Measurements from ENCODE around the gene POLR2M.

POLR2M gene

GRCh38 chr15:57761562-57761961 is 55.0 kb downstream of the POLR2M start:
- Histone ChIP-seq H3K36me3 (ENCODE audit: insufficient read depth, low read length) (no peaks in the 10 kb centered on the region), H3K4me3 (ENCODE audit: low read length, poor library complexity, severe bottlenecking) (no peak overlapping the region), H3K4me1 (ENCODE audit: insufficient read depth, low read length, poor library complexity, severe bottlenecking) (no peaks in the 10 kb centered on the region), H3F3A (ENCODE audit: low read depth) (no peaks in the 10 kb centered on the region), H3K9me3 (ENCODE audit: insufficient read depth, low read depth, low read length) (no peaks in the 10 kb centered on the region), H2AFZ (ENCODE audit: low read length) (no peak overlapping the region), H3K27me3 (ENCODE audit: insufficient read depth, low read length, poor library complexity, severe bottlenecking) (peaks cover 99% of the 10 kb centered on the region), H3K79me2 (ENCODE audit: insufficient read depth, low read length) (no peaks in the 10 kb centered on the region), H3K9me2 (replicated peaks; ENCODE audit: low read depth, low read length) (no peaks in the 10 kb centered on the region), H3K9ac (ENCODE audit: low read depth, low read length, poor library complexity, severe bottlenecking) (no peak overlapping the region), H3K4me2 (ENCODE audit: low read depth, low read length, poor library complexity, severe bottlenecking) (no peak overlapping the region), H4K20me1 (ENCODE audit: insufficient read depth, low read length, poor library complexity, severe bottlenecking) (no peaks in the 10 kb centered on the region)
- TF ChIP-seq EZH2phosphoT487 (IDR thresholded peaks at IDR 0.05; ENCODE audit: borderline replicate concordance) (no peak), CTCF (conservative IDR thresholded peaks at IDR 0.05; ENCODE audit: low read length) (no peak)

GRCh38 chr15:57762302-57762701 is 55.8 kb downstream of the POLR2M start:
- TF ChIP-seq EZH2phosphoT487 (IDR thresholded peaks at IDR 0.05; ENCODE audit: borderline replicate concordance): no peak
- TF ChIP-seq CTCF (conservative IDR thresholded peaks at IDR 0.05; ENCODE audit: low read length): peak; percentile 41
- H3K9me2 ChIP-seq (replicated peaks; ENCODE audit: low read depth, low read length): no peaks in the 10 kb centered on the region
- peaks cover 99% of the 10 kb centered on the region for H3K27me3 ChIP-seq (ENCODE audit: insufficient read depth, low read length, poor library complexity, severe bottlenecking)
- no peaks in the 10 kb centered on the region for H3K79me2 ChIP-seq (ENCODE audit: insufficient read depth, low read length)
- H3K9me3 ChIP-seq (ENCODE audit: insufficient read depth, low read depth, low read length): no peaks in the 10 kb centered on the region
- H3K4me3 ChIP-seq (ENCODE audit: low read length, poor library complexity, severe bottlenecking): no peak overlapping the region
- H3K4me2 ChIP-seq (ENCODE audit: low read depth, low read length, poor library complexity, severe bottlenecking): no peak overlapping the region
- H3K9ac ChIP-seq (ENCODE audit: low read depth, low read length, poor library complexity, severe bottlenecking): no peak overlapping the region
- H3K4me1 ChIP-seq (ENCODE audit: insufficient read depth, low read length, poor library complexity, severe bottlenecking): peaks cover 4% of the 10 kb centered on the region
- H3K36me3 ChIP-seq (ENCODE audit: insufficient read depth, low read length): no peaks in the 10 kb centered on the region
- no peaks in the 10 kb centered on the region for H4K20me1 ChIP-seq (ENCODE audit: insufficient read depth, low read length, poor library complexity, severe bottlenecking)
- H3F3A ChIP-seq (ENCODE audit: low read depth): no peaks in the 10 kb centered on the region
- no peak overlapping the region for H2AFZ ChIP-seq (ENCODE audit: low read length)

GRCh38 chr15:57763176-57763964 is 56.9 kb downstream of the POLR2M start:
- Histone ChIP-seq H4K20me1 (ENCODE audit: insufficient read depth, low read length, poor library complexity, severe bottlenecking) (no peaks in the 10 kb centered on the region), H3F3A (ENCODE audit: low read depth) (no peaks in the 10 kb centered on the region), H3K79me2 (ENCODE audit: insufficient read depth, low read length) (no peaks in the 10 kb centered on the region), H3K9ac (ENCODE audit: low read depth, low read length, poor library complexity, severe bottlenecking) (no peak overlapping the region), H3K4me2 (ENCODE audit: low read depth, low read length, poor library complexity, severe bottlenecking) (no peak overlapping the region), H3K4me3 (ENCODE audit: low read length, poor library complexity, severe bottlenecking) (no peak overlapping the region), H2AFZ (ENCODE audit: low read length) (no peak overlapping the region), H3K4me1 (ENCODE audit: insufficient read depth, low read length, poor library complexity, severe bottlenecking) (peaks cover 13% of the 10 kb centered on the region), H3K9me3 (ENCODE audit: insufficient read depth, low read depth, low read length) (no peaks in the 10 kb centered on the region), H3K36me3 (ENCODE audit: insufficient read depth, low read length) (no peaks in the 10 kb centered on the region), H3K27me3 (ENCODE audit: insufficient read depth, low read length, poor library complexity, severe bottlenecking) (peaks cover 94% of the 10 kb centered on the region), H3K9me2 (replicated peaks; ENCODE audit: low read depth, low read length) (no peaks in the 10 kb centered on the region)
- TF ChIP-seq CTCF (conservative IDR thresholded peaks at IDR 0.05; ENCODE audit: low read length): no peak
- no peak for TF ChIP-seq EZH2phosphoT487 (IDR thresholded peaks at IDR 0.05; ENCODE audit: borderline replicate concordance)

All from Loucy (cell line).